GM12873 (cell line): ENCODE measurements around the gene ATP9A.

Experiments
- TF ChIP-seq, protein P1 (sequence below): IDR thresholded peaks from 2 replicates; pipeline ENCODE4 v1.5.1; 2012; ENCODE audit warnings: low read depth, mild to moderate bottlenecking, moderate library complexity, low read length, control low read depth; ENCODE audit not compliant: insufficient read depth; ENCODE audit errors: missing control alignments

Gene ATP9A

GRCh38 chr20:51633430-51633829 lies 134.8 kb downstream of the ATP9A start:
- TF ChIP-seq, protein P1, sequence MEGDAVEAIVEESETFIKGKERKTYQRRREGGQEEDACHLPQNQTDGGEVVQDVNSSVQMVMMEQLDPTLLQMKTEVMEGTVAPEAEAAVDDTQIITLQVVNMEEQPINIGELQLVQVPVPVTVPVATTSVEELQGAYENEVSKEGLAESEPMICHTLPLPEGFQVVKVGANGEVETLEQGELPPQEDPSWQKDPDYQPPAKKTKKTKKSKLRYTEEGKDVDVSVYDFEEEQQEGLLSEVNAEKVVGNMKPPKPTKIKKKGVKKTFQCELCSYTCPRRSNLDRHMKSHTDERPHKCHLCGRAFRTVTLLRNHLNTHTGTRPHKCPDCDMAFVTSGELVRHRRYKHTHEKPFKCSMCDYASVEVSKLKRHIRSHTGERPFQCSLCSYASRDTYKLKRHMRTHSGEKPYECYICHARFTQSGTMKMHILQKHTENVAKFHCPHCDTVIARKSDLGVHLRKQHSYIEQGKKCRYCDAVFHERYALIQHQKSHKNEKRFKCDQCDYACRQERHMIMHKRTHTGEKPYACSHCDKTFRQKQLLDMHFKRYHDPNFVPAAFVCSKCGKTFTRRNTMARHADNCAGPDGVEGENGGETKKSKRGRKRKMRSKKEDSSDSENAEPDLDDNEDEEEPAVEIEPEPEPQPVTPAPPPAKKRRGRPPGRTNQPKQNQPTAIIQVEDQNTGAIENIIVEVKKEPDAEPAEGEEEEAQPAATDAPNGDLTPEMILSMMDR, result no peak

DNA sequence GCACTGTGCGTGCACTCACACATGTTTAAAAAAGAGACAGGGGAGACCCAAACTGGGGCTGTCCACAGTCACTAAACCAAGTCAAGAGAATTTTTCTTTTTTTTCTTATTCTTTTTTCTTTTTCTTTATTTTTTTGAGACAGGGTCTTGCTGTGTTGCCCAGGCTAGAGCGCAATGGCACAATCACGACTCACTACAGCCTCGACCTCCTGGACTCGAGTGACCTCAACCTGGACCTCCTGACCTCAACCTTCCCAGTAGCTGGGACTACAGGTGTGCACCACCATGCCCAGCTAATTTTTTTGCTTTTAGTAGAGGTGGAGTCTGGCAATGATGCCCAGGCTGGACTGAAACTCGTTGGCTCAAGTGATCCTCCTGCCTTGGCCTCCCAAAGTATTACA lies 136.2 kb downstream of the ATP9A start:
- TF ChIP-seq, protein P1, result no peak

DNA sequence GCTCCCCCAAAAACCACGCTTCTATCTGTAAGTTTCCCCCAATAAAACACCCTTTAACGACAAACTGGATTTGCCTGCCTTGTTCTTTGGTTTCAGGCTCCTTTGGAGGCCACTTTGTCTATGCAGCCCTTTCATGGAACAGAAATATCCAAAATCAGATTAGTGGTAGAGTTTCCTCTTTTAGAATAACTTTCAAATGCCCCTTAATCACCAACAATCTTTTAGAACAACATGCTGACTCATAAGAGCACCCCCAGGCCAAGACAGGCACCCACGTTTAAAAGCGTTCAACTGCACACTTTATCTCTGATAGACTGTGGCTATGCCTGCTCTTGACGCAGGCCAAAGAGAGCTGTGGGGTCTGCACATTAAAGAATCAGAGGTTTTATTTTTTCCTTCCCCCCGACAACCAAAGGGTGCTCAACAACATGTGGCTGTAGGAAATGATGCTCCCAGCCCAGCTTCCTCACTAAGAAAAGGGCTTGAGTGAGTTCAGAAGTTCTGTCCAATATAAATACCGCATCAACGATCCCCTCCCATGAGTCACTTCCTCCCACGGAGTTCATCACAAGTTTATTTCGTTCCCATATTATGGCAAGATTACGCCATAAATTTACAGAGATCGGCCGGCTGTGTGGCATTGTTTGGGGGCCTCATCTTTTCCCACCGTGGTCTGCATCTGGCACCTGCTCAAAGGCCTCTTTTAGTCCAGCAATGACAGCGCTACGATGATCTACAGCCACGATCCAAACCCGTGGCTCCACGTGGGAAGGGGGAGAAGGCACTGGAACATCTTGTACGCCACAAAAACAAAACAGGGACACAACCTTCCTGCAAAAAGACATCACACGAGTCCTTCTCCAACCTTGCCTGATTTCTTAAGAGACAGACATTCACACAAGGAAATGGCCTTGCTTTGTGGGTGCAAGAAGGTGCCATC lies 136.9 kb downstream of the ATP9A start:
- TF ChIP-seq, protein P1, result no peak

- TF ChIP-seq, protein P1, result no peak
Measured at GRCh38 chr20:51629399-51630058, 138.7 kb downstream of the ATP9A start.

DNA sequence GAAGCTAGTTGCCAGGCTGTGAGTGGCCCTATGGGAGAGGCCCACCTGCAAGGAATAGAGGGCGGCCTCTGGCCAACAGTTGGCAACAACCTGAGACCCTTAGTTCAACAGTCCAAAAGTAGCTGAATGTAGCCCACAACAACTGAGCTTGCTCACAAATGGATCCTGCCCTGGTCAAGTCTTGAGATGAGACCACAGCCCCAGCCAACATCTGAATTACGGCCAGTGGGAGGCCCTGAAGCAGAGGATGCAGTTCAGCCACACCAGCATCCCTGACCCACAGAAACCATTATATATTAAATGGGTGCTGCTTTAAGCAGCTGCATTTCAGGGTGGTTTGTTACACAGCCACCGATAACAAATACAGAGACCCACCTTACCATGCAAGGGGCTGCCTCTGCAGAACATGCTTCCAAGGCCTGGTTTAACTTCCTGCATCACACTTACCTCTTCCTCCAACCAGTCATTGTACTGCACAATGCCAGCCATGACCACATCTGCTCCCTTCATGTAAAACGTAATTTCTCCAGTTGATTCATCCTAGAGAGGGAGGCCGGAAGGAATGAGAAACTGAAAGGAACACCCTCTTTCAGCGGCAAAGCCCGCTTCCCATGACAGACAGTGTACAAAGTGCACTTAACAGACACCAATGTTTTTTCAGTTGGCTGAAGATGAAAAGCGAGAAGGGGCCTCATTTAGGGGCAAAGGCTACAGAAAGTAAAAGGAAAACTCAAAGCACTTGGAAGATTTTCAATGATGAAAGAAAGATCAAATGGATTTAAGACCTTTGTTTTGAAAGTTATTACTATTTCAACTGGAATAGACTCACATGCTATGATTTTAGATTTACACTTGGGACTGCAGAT lies 139.4 kb downstream of the ATP9A start:
- TF ChIP-seq, protein P1, result no peak

DNA sequence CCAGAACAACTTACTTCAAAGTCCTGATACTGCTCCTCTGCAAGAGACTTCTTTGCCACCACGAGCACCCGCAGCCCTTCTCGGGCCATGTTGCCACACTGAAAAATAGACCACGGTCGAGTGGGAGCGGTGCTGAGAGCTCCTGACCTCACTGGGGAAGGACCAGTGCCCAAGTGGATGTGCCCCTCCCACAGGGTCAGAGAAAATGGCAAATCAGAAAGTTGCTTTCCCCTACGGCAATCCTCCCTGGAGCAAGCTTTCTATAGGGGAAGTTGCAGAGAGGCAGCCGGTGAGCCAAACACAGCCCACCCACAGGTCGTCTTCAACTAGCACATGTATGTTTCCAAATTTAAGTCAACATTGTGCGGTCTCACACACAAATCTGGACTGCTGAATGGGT lies 140.6 kb downstream of the ATP9A start:
- TF ChIP-seq, protein P1, result no peak

- TF ChIP-seq, protein P1, result no peak
Measured at GRCh38 chr20:51625105-51625504, 143.1 kb downstream of the ATP9A start.
